HCT116 (cell line): ENCODE data around the gene SEMA7A. TPM values are rescaled to one million over a fixed set of nuclear protein-coding genes. Genes with fewer than 3 reads are reported as not detected.

Experiments used
- ATAC-seq: fragments of 200-7000 bp; cut with Tn5 transposase; 2 replicates; pipeline ENCODE4 v1.9.1; 2020; ENCODE audit warnings: mild to moderate bottlenecking, moderate library complexity
- BruUV-seq: library from RNA; stranded (reverse); fragments of 400-500 nt; replicated peaks from 2 replicates; lab custom pipeline; 2021; lab: Mats Ljungman, UMichigan
- CTCF ChIA-PET: fragments of 300-600 bp; sonication (Branson Sonifier 250); formaldehyde crosslinking; loops from one replicate; lab custom pipeline; 2021; ENCODE audit warnings: antibody characterized with exemption; lab: Charles Lee
- POLR2A ChIA-PET: fragments of 300-600, 350-600 bp; sonication (Branson Sonifier 250); formaldehyde crosslinking; loops from one replicate; lab custom pipeline; 2021; ENCODE audit warnings: antibody characterized with exemption; lab: Charles Lee
- RAD21 ChIA-PET, 2 experiments: fragments of 300-600 bp; sonication (Branson Sonifier 250); formaldehyde crosslinking; loops; one replicate each; lab custom pipeline; 2023; ENCODE audit warnings: low total read pairs in 2 of 2; ENCODE audit not compliant: uncharacterized antibody in 2 of 2, unreplicated experiment in 2 of 2, low non-redundant PET in 1 of 2; lab: Charles Lee
- DNase-seq: peaks from one replicate; pipeline ENCODE4 v3.0.0-alpha.2; 2010; ENCODE audit warnings: low read depth, low spot score
- H2AFZ ChIP-seq: fragments of 200-600 bp; shearing (Covaris generic), sonication (generic); 2 replicates; pipeline ENCODE4 v1.6.1; 2017; ENCODE audit warnings: low read depth, mixed run types, mixed read lengths, antibody characterized with exemption, low read length; ENCODE audit not compliant: poor library complexity, severe bottlenecking
- H3K27ac ChIP-seq: 2 replicates; pipeline ENCODE4 v1.5.1; 2012; ENCODE audit warnings: low read depth, low read length
- H3K27me3 ChIP-seq: fragments of 200-600 bp; sonication (generic); 2 replicates; pipeline ENCODE4 v1.6.1; 2016; ENCODE audit warnings: mixed run types, low read length, mixed read lengths; ENCODE audit not compliant: insufficient read depth
- H3K36me3 ChIP-seq, 2 experiments: fragments of 200-500 bp in 1 of 2; fragments of 200-600 bp in 1 of 2; sonication (Bioruptor generic) in 1 of 2; sonication (generic) in 1 of 2; 2 replicates each; pipeline versions ENCODE4 v1.5.1 to v1.6.1; 2014 to 2016; ENCODE audit warnings: low read length in 2 of 2, inconsistent platforms in 1 of 2, mixed read lengths in 1 of 2, mixed run types in 1 of 2; ENCODE audit not compliant: insufficient read depth in 2 of 2, control insufficient read depth in 1 of 2
- H3K4me1 ChIP-seq, 2 experiments: fragments of 200-600 bp in 1 of 2; sonication (generic) in 1 of 2; 2 replicates each; pipeline versions ENCODE4 v1.5.1 to v1.6.1; 2012 to 2017; ENCODE audit warnings: low read length in 2 of 2, inconsistent platforms in 1 of 2, mild to moderate bottlenecking in 1 of 2, mixed read lengths in 1 of 2, mixed run types in 1 of 2, moderate library complexity in 1 of 2; ENCODE audit not compliant: insufficient read depth in 2 of 2, control insufficient read depth in 1 of 2
- H3K4me2 ChIP-seq: fragments of 200-600 bp; sonication (generic); 2 replicates; pipeline ENCODE4 v1.6.1; 2017; ENCODE audit warnings: mixed run types, low read length, mixed read lengths
- H3K4me3 ChIP-seq, 2 experiments: fragments of 200-600 bp in 1 of 2; sonication (generic) in 1 of 2; replicated peaks in 1 of 2; 2 replicates each; pipeline ENCODE4 v1.5.1; 2011 to 2016; ENCODE audit warnings: low read length in 2 of 2, control low read depth in 1 of 2, low read depth in 1 of 2, mild to moderate bottlenecking in 1 of 2, mixed read lengths in 1 of 2, mixed run types in 1 of 2
- H3K79me2 ChIP-seq: fragments of 200-600 bp; sonication (generic); 2 replicates; pipeline ENCODE4 v1.6.1; 2017; ENCODE audit warnings: mild to moderate bottlenecking, mixed run types, low read length, moderate library complexity, mixed read lengths; ENCODE audit not compliant: insufficient read depth
- H3K9ac ChIP-seq: fragments of 200-600 bp; sonication (generic); 2 replicates; pipeline ENCODE4 v1.6.1; 2016; ENCODE audit warnings: low read length, mixed read lengths
- H3K9me2 ChIP-seq: fragments of 200-600 bp; sonication (generic), shearing (Covaris generic); 2 replicates; pipeline ENCODE4 v1.6.1; 2017; ENCODE audit warnings: mixed run types, mild to moderate bottlenecking, moderate library complexity; ENCODE audit not compliant: insufficient read depth
- H3K9me3 ChIP-seq, 2 experiments: fragments of 200-500 bp in 1 of 2; fragments of 200-600 bp in 1 of 2; sonication (Bioruptor generic) in 1 of 2; sonication (generic) in 1 of 2; 2 replicates each; pipeline ENCODE4 v1.6.1; 2014 to 2017; ENCODE audit warnings: low read length in 2 of 2, mixed read lengths in 2 of 2, inconsistent platforms in 1 of 2, low read depth in 1 of 2, mild to moderate bottlenecking in 1 of 2, mixed run types in 1 of 2, moderate library complexity in 1 of 2; ENCODE audit not compliant: control insufficient read depth in 1 of 2, insufficient read depth in 1 of 2
- H4K20me1 ChIP-seq: fragments of 200-600 bp; sonication (generic), shearing (Covaris generic); 2 replicates; pipeline ENCODE4 v1.6.1; 2017; ENCODE audit warnings: mixed run types, mild to moderate bottlenecking, moderate library complexity; ENCODE audit not compliant: insufficient read depth
- CBX3 ChIP-seq: IDR thresholded peaks from 2 replicates; pipeline ENCODE4 v1.6.1; 2012; ENCODE audit warnings: low read depth
- CTCF ChIP-seq, 3 experiments: fragments of 200-600 bp in 1 of 3; sonication (generic) in 1 of 3; IDR thresholded peaks in 2 of 3; conservative IDR thresholded peaks in 1 of 3; 2 replicates each; pipeline ENCODE4 v1.5.1; 2012 to 2017; ENCODE audit warnings: low read depth in 2 of 3, low read length in 2 of 3, antibody characterized with exemption in 1 of 3, borderline replicate concordance in 1 of 3, control low read depth in 1 of 3, mild to moderate bottlenecking in 1 of 3, mixed read lengths in 1 of 3, mixed run types in 1 of 3, moderate library complexity in 1 of 3; ENCODE audit not compliant: insufficient read depth in 1 of 3
- EGR1 ChIP-seq: IDR thresholded peaks from 2 replicates; pipeline ENCODE4 v1.6.1; 2012; ENCODE audit warnings: low read depth
- ELF1 ChIP-seq: IDR thresholded peaks from 2 replicates; pipeline ENCODE4 v1.6.1; 2012; ENCODE audit warnings: low read depth, borderline replicate concordance
- EZH2 ChIP-seq: fragments of 200-600 bp; sonication (generic); IDR thresholded peaks from 2 replicates; pipeline ENCODE4 v1.6.1; 2017; ENCODE audit warnings: antibody characterized with exemption, mixed run types
- POLR2A ChIP-seq: IDR thresholded peaks from 2 replicates; pipeline ENCODE4 v1.7.0; 2011; ENCODE audit warnings: borderline replicate concordance; ENCODE audit not compliant: insufficient read depth, insufficient read length; ENCODE audit errors: extremely low read depth
- TCF7L2 ChIP-seq: IDR thresholded peaks from 2 replicates; pipeline ENCODE4 v1.7.0; 2011; ENCODE audit warnings: borderline replicate concordance, inconsistent platforms; ENCODE audit not compliant: insufficient read depth, insufficient read length; ENCODE audit errors: extremely low read depth
- YY1 ChIP-seq: IDR thresholded peaks from 2 replicates; pipeline ENCODE4 v1.6.1; 2011; ENCODE audit warnings: low read length, low read depth, moderate library complexity, mild to moderate bottlenecking; ENCODE audit not compliant: insufficient replicate concordance; ENCODE audit errors: extremely low read depth
- ZBTB33 ChIP-seq: IDR thresholded peaks from 2 replicates; pipeline ENCODE4 v1.6.1; 2011; ENCODE audit warnings: mild to moderate bottlenecking, low read length, moderate library complexity; ENCODE audit not compliant: insufficient replicate concordance; ENCODE audit errors: extremely low read depth
- ZFX ChIP-seq: fragments of 450-650 bp; IDR thresholded peaks from 2 replicates; pipeline ENCODE4 v1.6.1; 2017
- ZNF274 ChIP-seq: fragments of 200-500 bp; sonication (Bioruptor generic); IDR thresholded peaks from 2 replicates; pipeline ENCODE4 v1.6.1; 2014; ENCODE audit warnings: mild to moderate bottlenecking, low read depth, low read length, inconsistent platforms
- intact Hi-C: fragments of 100-400 bp; cut with micrococcal nuclease; formaldehyde crosslinking; loops from 2 replicates; pipeline ENCODE4 v1.10.0; 2022
- total RNA-seq: library from RNA; stranded (reverse); gene quantifications from one replicate; pipeline ENCODE4 v1.2.1, GENCODE V29; 2021; ENCODE audit not compliant: unreplicated experiment
- TF ChIP-seq, protein P1 (sequence below): IDR thresholded peaks from 2 replicates; pipeline ENCODE4 v1.6.1; 2012; ENCODE audit warnings: low read depth
- TF ChIP-seq, protein P2 (sequence below): IDR thresholded peaks from 2 replicates; pipeline ENCODE4 v1.6.1; 2012

SEMA7A gene
- total RNA-seq, 1 experiment from 2014 or later = 13.8 TPM

DNA sequence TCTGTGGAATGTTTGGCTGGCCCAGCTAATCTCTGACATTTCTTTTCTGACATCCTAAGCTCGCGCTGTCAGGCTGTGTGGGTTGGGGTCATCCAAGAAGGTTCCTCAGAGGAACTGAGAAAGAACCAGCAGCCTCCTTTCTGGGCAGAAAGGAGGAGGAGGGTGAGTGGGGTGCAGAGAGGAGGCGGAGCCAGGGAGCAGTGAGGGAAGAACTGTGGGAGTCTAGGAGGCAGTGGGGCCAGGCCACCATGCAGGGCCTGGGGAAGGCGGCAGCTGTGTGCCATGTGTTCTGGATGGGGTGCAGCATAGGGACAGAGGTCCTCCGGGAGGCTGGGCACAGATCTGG is 5.3 kb downstream of the SEMA7A start:
- no peak for ATAC-seq
- ChIA-PET RAD21 (no interaction called here), CTCF (no interaction called here), POLR2A (interaction anchor here (2.1 kb wide), 1 partner anchor 22 kb away, joined by 5 read pairs; no protein-coding TSS in a partner anchor)
- Histone ChIP-seq H3K27me3 (no peaks in the 10 kb centered on the region), H3K36me3 (peaks cover 0 to 5% of the 10 kb centered on the region in 2 experiments; a peak in 1 of 4 replicates), H3K9me2 (no peaks in the 10 kb centered on the region), H4K20me1 (no peaks in the 10 kb centered on the region), H3K4me2 (0 out of 2 replicates have a peak overlapping the region, but pooled peaks have one; percentile 8), H3K4me1 (peaks cover 32 to 93% of the 10 kb centered on the region in 2 experiments), H2AFZ (no peak overlapping the region), H3K79me2 (peaks cover 100% of the 10 kb centered on the region), H3K9ac (no peak overlapping the region), H3K4me3 (no peak overlapping the region), H3K9me3 (no peaks in the 10 kb centered on the region), H3K27ac (peak overlapping the region; percentile 1; the same call in 1 of the 2 replicates)
- intact Hi-C loops = no loop called here
- BruUV-seq = no TSS peak
- no peak for DNase-seq
- TF ChIP-seq CBX3 = no peak
- no peak for TF ChIP-seq ZBTB33
- TF ChIP-seq EGR1 = no peak
- TF ChIP-seq CTCF (IDR thresholded peaks at IDR 0.05 in 2 of 3, conservative IDR thresholded peaks at IDR 0.05 in 1 of 3; ENCODE audit: borderline replicate concordance in 1 of 3, insufficient read depth in 1 of 3, low read depth in 2 of 3, low read length in 2 of 3) = no peak
- TF ChIP-seq, protein P1, sequence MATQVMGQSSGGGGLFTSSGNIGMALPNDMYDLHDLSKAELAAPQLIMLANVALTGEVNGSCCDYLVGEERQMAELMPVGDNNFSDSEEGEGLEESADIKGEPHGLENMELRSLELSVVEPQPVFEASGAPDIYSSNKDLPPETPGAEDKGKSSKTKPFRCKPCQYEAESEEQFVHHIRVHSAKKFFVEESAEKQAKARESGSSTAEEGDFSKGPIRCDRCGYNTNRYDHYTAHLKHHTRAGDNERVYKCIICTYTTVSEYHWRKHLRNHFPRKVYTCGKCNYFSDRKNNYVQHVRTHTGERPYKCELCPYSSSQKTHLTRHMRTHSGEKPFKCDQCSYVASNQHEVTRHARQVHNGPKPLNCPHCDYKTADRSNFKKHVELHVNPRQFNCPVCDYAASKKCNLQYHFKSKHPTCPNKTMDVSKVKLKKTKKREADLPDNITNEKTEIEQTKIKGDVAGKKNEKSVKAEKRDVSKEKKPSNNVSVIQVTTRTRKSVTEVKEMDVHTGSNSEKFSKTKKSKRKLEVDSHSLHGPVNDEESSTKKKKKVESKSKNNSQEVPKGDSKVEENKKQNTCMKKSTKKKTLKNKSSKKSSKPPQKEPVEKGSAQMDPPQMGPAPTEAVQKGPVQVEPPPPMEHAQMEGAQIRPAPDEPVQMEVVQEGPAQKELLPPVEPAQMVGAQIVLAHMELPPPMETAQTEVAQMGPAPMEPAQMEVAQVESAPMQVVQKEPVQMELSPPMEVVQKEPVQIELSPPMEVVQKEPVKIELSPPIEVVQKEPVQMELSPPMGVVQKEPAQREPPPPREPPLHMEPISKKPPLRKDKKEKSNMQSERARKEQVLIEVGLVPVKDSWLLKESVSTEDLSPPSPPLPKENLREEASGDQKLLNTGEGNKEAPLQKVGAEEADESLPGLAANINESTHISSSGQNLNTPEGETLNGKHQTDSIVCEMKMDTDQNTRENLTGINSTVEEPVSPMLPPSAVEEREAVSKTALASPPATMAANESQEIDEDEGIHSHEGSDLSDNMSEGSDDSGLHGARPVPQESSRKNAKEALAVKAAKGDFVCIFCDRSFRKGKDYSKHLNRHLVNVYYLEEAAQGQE = no peak
- no peak for TF ChIP-seq TCF7L2
- TF ChIP-seq ZNF274 = no peak
- TF ChIP-seq ZFX = no peak
- TF ChIP-seq YY1 = no peak
- TF ChIP-seq, protein P2, sequence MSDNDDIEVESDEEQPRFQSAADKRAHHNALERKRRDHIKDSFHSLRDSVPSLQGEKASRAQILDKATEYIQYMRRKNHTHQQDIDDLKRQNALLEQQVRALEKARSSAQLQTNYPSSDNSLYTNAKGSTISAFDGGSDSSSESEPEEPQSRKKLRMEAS = no peak
- TF ChIP-seq EZH2 = no peak
- no peak for TF ChIP-seq ELF1
- no peak for TF ChIP-seq POLR2A
- TF ChIP-seq, all 23 proteins: peak for 0
